Trophoblast cell (in vitro differentiated cells and primary cell): ENCODE data around the gene EYS.

Source experiments
- DNase-seq, 2 donors: peaks; one replicate each; pipeline ENCODE4 v3.0.0-alpha.2; 2016
- H2AFZ ChIP-seq: 2 replicates; pipeline ENCODE4 v1.6.1; 2013; ENCODE audit warnings: low read length, moderate library complexity, mild to moderate bottlenecking; ENCODE audit not compliant: insufficient read depth, poor library complexity
- H2AK5ac ChIP-seq: 2 replicates; pipeline ENCODE4 v1.6.1; 2013; ENCODE audit warnings: mild to moderate bottlenecking, low read length
- H2BK120ac ChIP-seq: 2 replicates; pipeline ENCODE4 v1.6.1; 2013; ENCODE audit warnings: low read length, mild to moderate bottlenecking, moderate library complexity; ENCODE audit not compliant: insufficient read depth, poor library complexity
- H2BK12ac ChIP-seq: 2 replicates; pipeline ENCODE4 v1.6.1; 2013; ENCODE audit warnings: mild to moderate bottlenecking, low read length, moderate library complexity
- H2BK5ac ChIP-seq: 2 replicates; pipeline ENCODE4 v1.6.1; 2013; ENCODE audit warnings: low read length, low read depth, moderate library complexity, mild to moderate bottlenecking; ENCODE audit not compliant: poor library complexity
- H3K14ac ChIP-seq: 2 replicates; pipeline ENCODE4 v1.6.1; 2013; ENCODE audit warnings: mild to moderate bottlenecking, low read length
- H3K18ac ChIP-seq: 2 replicates; pipeline ENCODE4 v1.6.1; 2013; ENCODE audit warnings: mild to moderate bottlenecking, low read length
- H3K23ac ChIP-seq: 2 replicates; pipeline ENCODE4 v1.6.1; 2013; ENCODE audit warnings: low read length
- H3K27ac ChIP-seq: 2 replicates; pipeline ENCODE4 v1.5.1; 2013; ENCODE audit warnings: low read depth, mild to moderate bottlenecking, inconsistent platforms, low read length, moderate library complexity
- H3K27me3 ChIP-seq: 2 replicates; pipeline ENCODE4 v1.6.1; 2013; ENCODE audit warnings: inconsistent platforms, mild to moderate bottlenecking, low read length, moderate library complexity; ENCODE audit not compliant: insufficient read depth
- H3K36me3 ChIP-seq, 2 experiments: 1 replicate in 1 of 2; 2 replicates in 1 of 2; pipeline ENCODE4 v1.6.1; 2013; ENCODE audit warnings: low read length in 2 of 2, mild to moderate bottlenecking in 2 of 2, moderate library complexity in 1 of 2; ENCODE audit not compliant: insufficient read depth in 2 of 2, control insufficient read depth in 1 of 2
- H3K4ac ChIP-seq: 2 replicates; pipeline ENCODE4 v1.6.1; 2013; ENCODE audit warnings: low read depth, mild to moderate bottlenecking, low read length, moderate library complexity
- H3K4me1 ChIP-seq, 2 experiments: 1 replicate in 1 of 2; 2 replicates in 1 of 2; pipeline ENCODE4 v1.6.1; 2013; ENCODE audit warnings: low read length in 2 of 2, mild to moderate bottlenecking in 2 of 2, moderate library complexity in 1 of 2; ENCODE audit not compliant: insufficient read depth in 2 of 2, control insufficient read depth in 1 of 2
- H3K4me2 ChIP-seq: 2 replicates; pipeline ENCODE4 v1.6.1; 2013; ENCODE audit warnings: inconsistent platforms, mild to moderate bottlenecking, low read length, moderate library complexity
- H3K4me3 ChIP-seq: 2 replicates; pipeline ENCODE4 v1.5.1; 2013; ENCODE audit warnings: mild to moderate bottlenecking, low read depth, low read length, inconsistent platforms
- H3K79me1 ChIP-seq: one replicate; pipeline ENCODE4 v1.6.1; 2013; ENCODE audit warnings: low read length
- H3K79me2 ChIP-seq: 2 replicates; pipeline ENCODE4 v1.6.1; 2013; ENCODE audit warnings: low read length, mild to moderate bottlenecking; ENCODE audit not compliant: control insufficient read depth, insufficient read depth, poor library complexity
- H3K9ac ChIP-seq: 2 replicates; pipeline ENCODE4 v1.6.1; 2013; ENCODE audit warnings: mild to moderate bottlenecking, low read length
- H3K9me3 ChIP-seq: 2 replicates; pipeline ENCODE4 v1.6.1; 2013; ENCODE audit warnings: low read depth, mild to moderate bottlenecking, control low read depth, inconsistent platforms, low read length; ENCODE audit not compliant: insufficient read depth
- H4K12ac ChIP-seq: 2 replicates; pipeline ENCODE4 v1.6.1; 2013; ENCODE audit warnings: low read depth, mild to moderate bottlenecking, low read length, moderate library complexity
- H4K8ac ChIP-seq: 2 replicates; pipeline ENCODE4 v1.6.1; 2013; ENCODE audit warnings: low read depth, mild to moderate bottlenecking, low read length, moderate library complexity
- H4K91ac ChIP-seq: one replicate; pipeline ENCODE4 v1.6.1; 2013; ENCODE audit warnings: low read depth, mild to moderate bottlenecking, low read length, moderate library complexity
- WGBS: extraction: QIAGEN DNeasy Blood & Tissue Kit; methylation state at CpG from one replicate; pipeline ENCODE4 v1.1.7; 2013; ENCODE audit warnings: missing lambda C conversion rate; ENCODE audit not compliant: insufficient read length, insufficient coverage; ENCODE audit errors: extremely low coverage; 5-methylcytosine and 5-hydroxymethylcytosine counted together

The EYS gene

GRCh38 chr6:63731930-63732329 lies 1975.1 kb downstream of the EYS start:
- Histone ChIP-seq H2BK5ac (no peak overlapping the region), H3K27ac (no peak overlapping the region), H3K14ac (no peak overlapping the region), H3K18ac (no peak overlapping the region), H2AFZ (no peak overlapping the region), H3K4ac (no peak overlapping the region), H3K27me3 (no peaks in the 10 kb centered on the region), H2AK5ac (no peak overlapping the region), H3K4me1 (no peaks in the 10 kb centered on the region), H4K8ac (no peak overlapping the region), H3K79me1 (no peaks in the 10 kb centered on the region), H3K9ac (no peak overlapping the region), H3K4me3 (no peak overlapping the region), H3K23ac (no peak overlapping the region), H3K9me3 (no peaks in the 10 kb centered on the region), H2BK12ac (no peak overlapping the region), H3K79me2 (no peaks in the 10 kb centered on the region), H3K36me3 (no peaks in the 10 kb centered on the region), H4K91ac (no peak overlapping the region), H4K12ac (no peak overlapping the region), H3K4me2 (no peak overlapping the region), H2BK120ac (no peak overlapping the region)
- DNase-seq: no peak
- WGBS: no CpG with 5 or more reads among the region's 3 CpGs

GRCh38 chr6:63730311-63730710 lies 1976.7 kb downstream of the EYS start:
- Histone ChIP-seq H2BK120ac (no peak overlapping the region), H3K4me3 (no peak overlapping the region), H3K18ac (no peak overlapping the region), H4K12ac (no peak overlapping the region), H3K79me1 (no peaks in the 10 kb centered on the region), H3K9ac (no peak overlapping the region), H2AFZ (no peak overlapping the region), H3K9me3 (no peaks in the 10 kb centered on the region), H3K36me3 (no peaks in the 10 kb centered on the region), H3K4me1 (no peaks in the 10 kb centered on the region), H3K23ac (no peak overlapping the region), H3K27me3 (no peaks in the 10 kb centered on the region), H3K79me2 (no peaks in the 10 kb centered on the region), H2BK5ac (no peak overlapping the region), H3K4me2 (no peak overlapping the region), H2AK5ac (no peak overlapping the region), H3K27ac (no peak overlapping the region), H4K8ac (no peak overlapping the region), H2BK12ac (no peak overlapping the region), H4K91ac (no peak overlapping the region), H3K4ac (no peak overlapping the region), H3K14ac (no peak overlapping the region)
- no peak for DNase-seq

- no peak overlapping the region for H2AFZ ChIP-seq
- no peak overlapping the region for H3K4me3 ChIP-seq
- no peak overlapping the region for H4K12ac ChIP-seq
- no peak overlapping the region for H3K4ac ChIP-seq
- no peak overlapping the region for H4K8ac ChIP-seq
- no peaks in the 10 kb centered on the region for H3K27me3 ChIP-seq
- no peak overlapping the region for H2BK120ac ChIP-seq
- H3K27ac ChIP-seq: no peak overlapping the region
- DNase-seq: no peak
- no peak overlapping the region for H2AK5ac ChIP-seq
- no peak overlapping the region for H3K14ac ChIP-seq
- no peaks in the 10 kb centered on the region for H3K36me3 ChIP-seq
- H3K79me1 ChIP-seq: no peaks in the 10 kb centered on the region
- no peaks in the 10 kb centered on the region for H3K79me2 ChIP-seq
- no peaks in the 10 kb centered on the region for H3K4me1 ChIP-seq
- H3K9ac ChIP-seq: no peak overlapping the region
- H2BK12ac ChIP-seq: no peak overlapping the region
- H3K4me2 ChIP-seq: no peak overlapping the region
- H2BK5ac ChIP-seq: no peak overlapping the region
- no peaks in the 10 kb centered on the region for H3K9me3 ChIP-seq
- H4K91ac ChIP-seq: no peak overlapping the region
- no peak overlapping the region for H3K18ac ChIP-seq
- no peak overlapping the region for H3K23ac ChIP-seq
Observed at GRCh38 chr6:63724721-63725120, 1982.3 kb downstream of the EYS start.

GRCh38 chr6:63721181-63721580 lies 1985.8 kb downstream of the EYS start:
- no peak overlapping the region for H3K27ac ChIP-seq
- H3K9ac ChIP-seq: no peak overlapping the region
- H4K12ac ChIP-seq: no peak overlapping the region
- no peak overlapping the region for H2BK120ac ChIP-seq
- H2BK5ac ChIP-seq: no peak overlapping the region
- no peak overlapping the region for H4K8ac ChIP-seq
- no peaks in the 10 kb centered on the region for H3K9me3 ChIP-seq
- no peak overlapping the region for H4K91ac ChIP-seq
- H3K79me1 ChIP-seq: no peaks in the 10 kb centered on the region
- H3K14ac ChIP-seq: no peak overlapping the region
- WGBS: no CpG with 5 or more reads among the region's 1 CpG
- no peak overlapping the region for H2AFZ ChIP-seq
- no peaks in the 10 kb centered on the region for H3K36me3 ChIP-seq
- H3K4me2 ChIP-seq: no peak overlapping the region
- H3K4me3 ChIP-seq: no peak overlapping the region
- no peaks in the 10 kb centered on the region for H3K79me2 ChIP-seq
- no peaks in the 10 kb centered on the region for H3K4me1 ChIP-seq
- no peak overlapping the region for H2BK12ac ChIP-seq
- H3K23ac ChIP-seq: no peak overlapping the region
- no peak overlapping the region for H2AK5ac ChIP-seq
- H3K18ac ChIP-seq: no peak overlapping the region
- DNase-seq: no peak
- H3K4ac ChIP-seq: no peak overlapping the region
- no peaks in the 10 kb centered on the region for H3K27me3 ChIP-seq

GRCh38 chr6:63716169-63716568 lies 1990.9 kb downstream of the EYS start:
- no peak overlapping the region for H3K9ac ChIP-seq
- DNase-seq: no peak
- no peak overlapping the region for H2BK5ac ChIP-seq
- no CpG with 5 or more reads among the region's 2 CpGs for WGBS
- no peak overlapping the region for H4K12ac ChIP-seq
- H3K36me3 ChIP-seq: peaks cover 4 to 17% of the 10 kb centered on the region in 2 experiments
- no peaks in the 10 kb centered on the region for H3K79me1 ChIP-seq
- no peak overlapping the region for H3K4ac ChIP-seq
- no peaks in the 10 kb centered on the region for H3K27me3 ChIP-seq
- H4K8ac ChIP-seq: no peak overlapping the region
- no peaks in the 10 kb centered on the region for H3K4me1 ChIP-seq
- no peak overlapping the region for H2BK120ac ChIP-seq
- H2AK5ac ChIP-seq: no peak overlapping the region
- no peaks in the 10 kb centered on the region for H3K79me2 ChIP-seq
- H3K14ac ChIP-seq: no peak overlapping the region
- H3K9me3 ChIP-seq: no peaks in the 10 kb centered on the region
- no peak overlapping the region for H3K27ac ChIP-seq
- no peak overlapping the region for H4K91ac ChIP-seq
- H3K23ac ChIP-seq: no peak overlapping the region
- no peak overlapping the region for H3K18ac ChIP-seq
- no peak overlapping the region for H3K4me2 ChIP-seq
- no peak overlapping the region for H3K4me3 ChIP-seq
- no peak overlapping the region for H2BK12ac ChIP-seq
- no peak overlapping the region for H2AFZ ChIP-seq
